Right renal pelvis (tissue), 4 donors: Measurements from ENCODE around the gene RPL22L1. TPM values are rescaled to one million over a fixed set of nuclear protein-coding genes. Genes with fewer than 3 reads are reported as not detected.
"Not testable (repeated sequence)": the region's sequence is repeated elsewhere in the genome, so short reads cannot be mapped to it uniquely, and the experiment has no call there.

ENCODE experiments used
- DNase-seq, 4 donors: peaks; one replicate each; pipeline ENCODE4 v3.0.0-alpha.2; 2013; ENCODE audit warnings: low read depth in 4 of 4, low spot score in 3 of 4, missing footprints in 1 of 4
- polyA plus RNA-seq, 4 donors: library from polyadenylated mRNA; unstranded; fragments of 120-200 nt; gene quantifications; one replicate each; pipeline ENCODE4 v1.2.1, GENCODE V29; 2013; ENCODE audit not compliant: insufficient read length in 4 of 4

Gene RPL22L1
- polyA plus RNA-seq, 4 donors: 61.2 to 88.2 (median 73.5) TPM

GRCh38 chr3:170884109-170884930 is 14.3 kb upstream of the RPL22L1 start:
- not testable (repeated sequence) for DNase-seq

- DNase-seq: not testable (repeated sequence)
These were observed 8.7 kb upstream of the RPL22L1 start for GRCh38 chr3:170878688-170879087.

- DNase-seq: not testable (repeated sequence)
These were observed 7.3 kb upstream of the RPL22L1 start for GRCh38 chr3:170877311-170877710.

GRCh38 chr3:170876537-170876936 is 6.5 kb upstream of the RPL22L1 start:
- no peak for DNase-seq

- no peak for DNase-seq
These were observed 780 bp downstream of the RPL22L1 start for GRCh38 chr3:170869239-170869590.

- DNase-seq: no peak
These were observed 1.3 kb downstream of the RPL22L1 start for GRCh38 chr3:170868577-170869238.

GRCh38 chr3:170867143-170867937 is 2.7 kb downstream of the RPL22L1 start:
- DNase-seq: no peak

- DNase-seq: no peak
These were observed 3.5 kb downstream of the RPL22L1 start for GRCh38 chr3:170866499-170866898.

GRCh38 chr3:170865209-170866094 is 4.5 kb downstream of the RPL22L1 start:
- no peak for DNase-seq

- DNase-seq: no peak
These were observed 5.3 kb downstream of the RPL22L1 start for GRCh38 chr3:170864525-170865208.

- no peak for DNase-seq
These were observed 6.2 kb downstream of the RPL22L1 start for GRCh38 chr3:170863816-170864215.

- no peak for DNase-seq
These were observed 7.2 kb downstream of the RPL22L1 start for GRCh38 chr3:170862618-170863374.

GRCh38 chr3:170858599-170858998 is 11.4 kb downstream of the RPL22L1 start:
- DNase-seq: no peak

GRCh38 chr3:170852324-170852723 is 17.7 kb downstream of the RPL22L1 start:
- DNase-seq: peak in 2 of 4 donors; percentile 56 to 71

GRCh38 chr3:170848292-170848917 is 21.6 kb downstream of the RPL22L1 start:
- DNase-seq: no peak

- DNase-seq: no peak
These were observed 25.6 kb downstream of the RPL22L1 start for GRCh38 chr3:170844377-170844776.

- no peak for DNase-seq
These were observed 29.6 kb downstream of the RPL22L1 start for GRCh38 chr3:170840291-170840859.

GRCh38 chr3:170839518-170840100 is 30.4 kb downstream of the RPL22L1 start:
- no peak for DNase-seq
